Left ventricle myocardium inferior (tissue), 1 donor: ENCODE measurements around the gene IP6K3. TPM values are rescaled to one million over a fixed set of nuclear protein-coding genes. Genes with fewer than 3 reads are reported as not detected.
A peak's percentile ranks its signal among the peaks of the same experiment; 100 is the strongest.

Experiments
- DNase-seq: peaks from one replicate; pipeline ENCODE4 v3.0.0-alpha.2; 2020
- H3K27ac ChIP-seq: fragments of 200-600 bp; replicated peaks from 2 replicates; pipeline ENCODE4 v1.8.0; 2021
- H3K27me3 ChIP-seq: fragments of 200-600 bp; 2 replicates; pipeline ENCODE4 v1.8.0; 2021; ENCODE audit warnings: low read depth
- H3K36me3 ChIP-seq: fragments of 200-600 bp; 2 replicates; pipeline ENCODE4 v1.8.0; 2021
- H3K4me1 ChIP-seq: fragments of 200-600 bp; 2 replicates; pipeline ENCODE4 v1.8.0; 2021
- H3K4me3 ChIP-seq: fragments of 200-600 bp; 2 replicates; pipeline ENCODE4 v1.8.0; 2021; ENCODE audit warnings: mild to moderate bottlenecking, moderate library complexity
- H3K9me3 ChIP-seq: fragments of 200-600 bp; replicated peaks from 2 replicates; pipeline ENCODE4 v1.8.0; 2021
- CTCF ChIP-seq: fragments of 200-600 bp; IDR thresholded peaks from 2 replicates; pipeline ENCODE4 v1.8.0; 2021; ENCODE audit warnings: antibody characterized with exemption, mild to moderate bottlenecking, borderline replicate concordance
- intact Hi-C: fragments of 100-400 bp; cut with micrococcal nuclease; formaldehyde crosslinking; loops from one replicate; pipeline ENCODE4 v1.11.0; 2022
- total RNA-seq: library from RNA; stranded (reverse); fragmentation: NEBNext Ultra II Directional; extraction: Animal tissue kit (Norgen Biotek cat#: 25700); gene quantifications from one replicate; pipeline ENCODE4 v1.2.1, GENCODE V29; 2021
- donor health status: DM: no; HTN: yes; CAD: no; lungs with severe emphysema.

IP6K3 gene
- total RNA-seq, 1 donor from 2014 or later = 42.0 TPM

- Histone ChIP-seq H3K36me3 (no peaks in the 10 kb centered on the region), H3K4me3 (no peak overlapping the region), H3K4me1 (peaks cover 54% of the 10 kb centered on the region), H3K27ac (no peak overlapping the region), H3K9me3 (no peaks in the 10 kb centered on the region), H3K27me3 (no peaks in the 10 kb centered on the region)
- DNase-seq = no peak
- no peak for TF ChIP-seq CTCF
- intact Hi-C loops = no loop called here
Observed at GRCh38 chr6:33714385-33715040, 32.2 kb downstream of the IP6K3 start.

- DNase-seq = no peak
- H3K36me3 ChIP-seq = peaks cover under 1% of the 10 kb centered on the region
- H3K27ac ChIP-seq = no peak overlapping the region
- H3K9me3 ChIP-seq = no peaks in the 10 kb centered on the region
- peaks cover 56% of the 10 kb centered on the region for H3K4me1 ChIP-seq
- H3K4me3 ChIP-seq = no peak overlapping the region
- H3K27me3 ChIP-seq = no peaks in the 10 kb centered on the region
- intact Hi-C loops = no loop called here
- TF ChIP-seq CTCF = no peak
Observed at GRCh38 chr6:33713786-33714185, 32.9 kb downstream of the IP6K3 start.

GRCh38 chr6:33712914-33713313 is 33.8 kb downstream of the IP6K3 start:
- no peak for DNase-seq
- Histone ChIP-seq H3K27me3 (no peaks in the 10 kb centered on the region), H3K4me3 (no peak overlapping the region), H3K27ac (no peak overlapping the region), H3K9me3 (no peaks in the 10 kb centered on the region), H3K36me3 (peaks cover 7% of the 10 kb centered on the region), H3K4me1 (peaks cover 57% of the 10 kb centered on the region)
- intact Hi-C loops = no loop called here
- TF ChIP-seq CTCF = no peak

GRCh38 chr6:33711140-33712129 is 35.3 kb downstream of the IP6K3 start, which contains the start of gene UQCC2:
Gene UQCC2, minus strand, starts transcription at chr6:33711700. Its CDS starts 14 bp downstream, at chr6:33711686.
- Histone ChIP-seq H3K27me3 (no peaks in the 10 kb centered on the region), H3K27ac (peak within 1 kb of the TSS; percentile 98), H3K36me3 (peaks cover 7% of the 10 kb centered on the region), H3K9me3 (no peaks in the 10 kb centered on the region), H3K4me3 (peak within 1 kb of the TSS; percentile 85), H3K4me1 (peaks cover 46% of the 10 kb centered on the region)
- peak; percentile 76 for TF ChIP-seq CTCF
- DNase-seq = peak; percentile 97
- intact Hi-C loops = no loop called here

- TF ChIP-seq CTCF = no peak
- intact Hi-C loops = no loop called here
Observed at GRCh38 chr6:33710296-33711121, 36.2 kb downstream of the IP6K3 start.

More at GRCh38 chr6:33710296-33711121, 36.2 kb downstream of the IP6K3 start:
- H3K4me1 ChIP-seq = peaks cover 42% of the 10 kb centered on the region
- H3K4me3 ChIP-seq = peak overlapping the region; percentile 85
- H3K27me3 ChIP-seq = no peaks in the 10 kb centered on the region
- no peak for DNase-seq
- no peaks in the 10 kb centered on the region for H3K9me3 ChIP-seq
- H3K36me3 ChIP-seq = peaks cover 7% of the 10 kb centered on the region
- peak overlapping the region; percentile 98 for H3K27ac ChIP-seq
